Measurements from ENCODE around the gene KCNIP2. TPM values are rescaled to one million over a fixed set of nuclear protein-coding genes. Genes with fewer than 3 reads are reported as not detected.

KCNIP2 gene
- total and polyA plus RNA-seq, 2 of the 4 experiments (the other 2 are of a cell fraction), result under 0.01 to 0.87 TPM

GRCh38 chr10:101830322-101831168 lies 13.1 kb downstream of the KCNIP2 start:
- H3K27ac ChIP-seq (ENCODE audit: insufficient read depth, low read length), result peak overlapping the region; percentile 23
- H3K9me3 ChIP-seq (ENCODE audit: control insufficient read depth, insufficient read depth, low read length), result no peaks in the 10 kb centered on the region
- peak overlapping the region; percentile 75 for H4K91ac ChIP-seq (ENCODE audit: insufficient read depth, low read depth, low read length)
- intact Hi-C loops (cut with micrococcal nuclease), result no loop called here
- H3K4me3 ChIP-seq (ENCODE audit: insufficient read depth, low read depth, low read length), result peak overlapping the region; percentile 36
- H2BK5ac ChIP-seq (ENCODE audit: low read depth, low read length, poor library complexity, severe bottlenecking), result peak overlapping the region; percentile 53
- no peaks in the 10 kb centered on the region for H3K27me3 ChIP-seq (ENCODE audit: control insufficient read depth, insufficient read depth, low read length)
- POLR2A ChIA-PET (ENCODE audit: unreplicated experiment), result no interaction called here
- no peak overlapping the region for H2BK20ac ChIP-seq (ENCODE audit: low read depth, low read length)
- in situ Hi-C loops (cut with MboI; ENCODE audit: low sequenced_read_pairs), result no loop called here
- peak overlapping the region; percentile 84 for H3K14ac ChIP-seq (replicated peaks; ENCODE audit: low read depth, low read length)
- H3K18ac ChIP-seq (ENCODE audit: low read depth, low read length), result peak overlapping the region; percentile 5; the same call in 1 of the 2 replicates
- H3K4ac ChIP-seq (ENCODE audit: low read depth, low read length), result peak overlapping the region; percentile 84
- H3K9ac ChIP-seq (ENCODE audit: low read depth, low read length), result peak overlapping the region; percentile 36
- H2AK9ac ChIP-seq (replicated peaks; ENCODE audit: low read depth, low read length, poor library complexity), result peak overlapping the region; percentile 98
- TF ChIP-seq, protein P1, sequence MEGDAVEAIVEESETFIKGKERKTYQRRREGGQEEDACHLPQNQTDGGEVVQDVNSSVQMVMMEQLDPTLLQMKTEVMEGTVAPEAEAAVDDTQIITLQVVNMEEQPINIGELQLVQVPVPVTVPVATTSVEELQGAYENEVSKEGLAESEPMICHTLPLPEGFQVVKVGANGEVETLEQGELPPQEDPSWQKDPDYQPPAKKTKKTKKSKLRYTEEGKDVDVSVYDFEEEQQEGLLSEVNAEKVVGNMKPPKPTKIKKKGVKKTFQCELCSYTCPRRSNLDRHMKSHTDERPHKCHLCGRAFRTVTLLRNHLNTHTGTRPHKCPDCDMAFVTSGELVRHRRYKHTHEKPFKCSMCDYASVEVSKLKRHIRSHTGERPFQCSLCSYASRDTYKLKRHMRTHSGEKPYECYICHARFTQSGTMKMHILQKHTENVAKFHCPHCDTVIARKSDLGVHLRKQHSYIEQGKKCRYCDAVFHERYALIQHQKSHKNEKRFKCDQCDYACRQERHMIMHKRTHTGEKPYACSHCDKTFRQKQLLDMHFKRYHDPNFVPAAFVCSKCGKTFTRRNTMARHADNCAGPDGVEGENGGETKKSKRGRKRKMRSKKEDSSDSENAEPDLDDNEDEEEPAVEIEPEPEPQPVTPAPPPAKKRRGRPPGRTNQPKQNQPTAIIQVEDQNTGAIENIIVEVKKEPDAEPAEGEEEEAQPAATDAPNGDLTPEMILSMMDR (conservative IDR thresholded peaks at IDR 0.05; ENCODE audit: low read depth, low read length), result no peak
- TF ChIP-seq ELK1 (IDR thresholded peaks at IDR 0.05; ENCODE audit: borderline replicate concordance, low read depth, low read length), result no peak
- TF ChIP-seq RFX5 (IDR thresholded peaks at IDR 0.05; ENCODE audit: low read depth, low read length), result no peak
- TF ChIP-seq RCOR1 (IDR thresholded peaks at IDR 0.05; ENCODE audit: insufficient replicate concordance, low read length), result no peak
- TF ChIP-seq BHLHE40 (IDR thresholded peaks at IDR 0.05; ENCODE audit: low read depth, low read length), result peak; percentile 72
- TF ChIP-seq MAZ (IDR thresholded peaks at IDR 0.05; ENCODE audit: borderline replicate concordance, low read depth, low read length), result peak; percentile 44; the same call in 1 of the 2 replicates
- TF ChIP-seq RAD21 (IDR thresholded peaks at IDR 0.05; ENCODE audit: low read length), result no peak
- peak; percentile 79 for TF ChIP-seq MAFK (IDR thresholded peaks at IDR 0.05; ENCODE audit: low read depth, low read length)
- TF ChIP-seq CEBPB (IDR thresholded peaks at IDR 0.05; ENCODE audit: low read depth, low read length), result no peak
- TF ChIP-seq NFE2L2 (IDR thresholded peaks at IDR 0.05; ENCODE audit: low read depth, low read length), result no peak
- TF ChIP-seq USF2 (IDR thresholded peaks at IDR 0.05; ENCODE audit: low read depth, low read length), result peak; percentile 25; the same call in 1 of the 2 replicates
- TF ChIP-seq MXI1 (IDR thresholded peaks at IDR 0.05; ENCODE audit: borderline replicate concordance, low read depth, low read length), result peak; percentile 87; the same call in 1 of the 2 replicates
- H4K8ac ChIP-seq (ENCODE audit: low read depth in 2 of 2, low read length in 2 of 2), result peak overlapping the region; percentile 52 to 91
- H3K9me1 ChIP-seq (ENCODE audit: insufficient read depth, low read length), result peaks cover 26% of the 10 kb centered on the region
- DNase-seq (peak; percentile 88), ATAC-seq (ENCODE audit: low read depth) (peak; percentile 86)
- H3K56ac ChIP-seq (ENCODE audit: extremely low read depth, insufficient read depth, low read length), result no peak overlapping the region
- H4K20me1 ChIP-seq (ENCODE audit: insufficient read depth, low read length), result peaks cover 8% of the 10 kb centered on the region
- peak overlapping the region; percentile 100 for H2AFZ ChIP-seq (replicated peaks; ENCODE audit: low read length, poor library complexity)
- no peak overlapping the region for H2BK15ac ChIP-seq (ENCODE audit: low read depth, low read length)
- CTCF ChIA-PET, result no interaction called here
- no TSS peak for BruUV-seq (replicated peaks)
- H3K4me2 ChIP-seq (ENCODE audit: low read depth, low read length), result peak overlapping the region; percentile 71
- H2BK120ac ChIP-seq (ENCODE audit: low read depth, low read length), result peak overlapping the region; percentile 37; the same call in 1 of the 2 replicates
- peaks cover 0 to 25% of the 10 kb centered on the region in 2 experiments; a peak in 2 of 4 replicates for H3K79me1 ChIP-seq (ENCODE audit: low read depth in 1 of 2, low read length in 2 of 2)
- H3K23ac ChIP-seq (ENCODE audit: low read depth, low read length), result peak overlapping the region; percentile 76; the same call in 1 of the 2 replicates
- H3K4me1 ChIP-seq (ENCODE audit: control insufficient read depth, insufficient read depth, low read length), result peaks cover 6% of the 10 kb centered on the region
- dilution Hi-C loops (cut with HindIII; ENCODE audit: low sequenced_read_pairs, unreplicated experiment), result no loop called here
- H3K36me3 ChIP-seq (ENCODE audit: control insufficient read depth, insufficient read depth, low read length), result no peaks in the 10 kb centered on the region; the same call in 1 of the 2 replicates
- peak overlapping the region; percentile 91 for H2AK5ac ChIP-seq (ENCODE audit: low read depth, low read length)
- H4K5ac ChIP-seq (ENCODE audit: low read depth, low read length), result peak overlapping the region; percentile 14
- 0% methylated on average over 9 of the region's 56 CpGs; no CpG with 5 or more reads in 1 of the 2 experiments for WGBS, 2 experiments (ENCODE audit: extremely low coverage in 2 of 2, insufficient read length in 1 of 2)

All from IMR-90 (cell line).